HG03469 (cell line): ENCODE measurements around the gene SPEG.

ENCODE experiments used
- ATAC-seq: cut with Tn5 transposase; IDR thresholded peaks from one replicate; pipeline ENCODE4 v1.9.1; 2021; ENCODE audit warnings: mild to moderate bottlenecking, moderate library complexity, moderate number of reproducible peaks; ENCODE audit not compliant: unreplicated experiment

The SPEG gene

GRCh38 chr2:219475278-219475677, 40.6 kb downstream of the SPEG start:
- no peak for ATAC-seq

- no peak for ATAC-seq
Measured at GRCh38 chr2:219475697-219476651, 41.3 kb downstream of the SPEG start.

GRCh38 chr2:219476652-219477151, 42.1 kb downstream of the SPEG start:
- ATAC-seq, result no peak

GRCh38 chr2:219477179-219477578, 42.5 kb downstream of the SPEG start:
- ATAC-seq, result no peak

- ATAC-seq, result no peak
Measured at GRCh38 chr2:219477815-219478214, 43.2 kb downstream of the SPEG start.

GRCh38 chr2:219478916-219479315, 44.3 kb downstream of the SPEG start:
- ATAC-seq, result no peak

GRCh38 chr2:219480004-219480403, 45.4 kb downstream of the SPEG start:
- no peak for ATAC-seq

- ATAC-seq, result no peak
Measured at GRCh38 chr2:219482674-219483405, 48.2 kb downstream of the SPEG start.

GRCh38 chr2:219483451-219484342, 49.1 kb downstream of the SPEG start:
- no peak for ATAC-seq

GRCh38 chr2:219484343-219485200, 49.9 kb downstream of the SPEG start:
- ATAC-seq, result no peak

- ATAC-seq, result no peak
Measured at GRCh38 chr2:219485201-219485580, 50.5 kb downstream of the SPEG start.

GRCh38 chr2:219486380-219486959, 51.8 kb downstream of the SPEG start:
- no peak for ATAC-seq

GRCh38 chr2:219488149-219488843, 53.7 kb downstream of the SPEG start:
- no peak for ATAC-seq

- no peak for ATAC-seq
Measured at GRCh38 chr2:219488844-219489194, 54.2 kb downstream of the SPEG start.

GRCh38 chr2:219489315-219489714, 54.7 kb downstream of the SPEG start:
- no peak for ATAC-seq

GRCh38 chr2:219490186-219490585, 55.5 kb downstream of the SPEG start:
- no peak for ATAC-seq

- no peak for ATAC-seq
Measured at GRCh38 chr2:219490600-219491130, 56.0 kb downstream of the SPEG start.

- ATAC-seq, result no peak
Measured at GRCh38 chr2:219491278-219491963, 56.8 kb downstream of the SPEG start.
